H9 (cell line): ENCODE measurements around the gene TTC3. TPM values are rescaled to one million over a fixed set of nuclear protein-coding genes. Genes with fewer than 3 reads are reported as not detected.

Experiments used
- DNase-seq: peaks from one replicate; pipeline ENCODE4 v3.0.0-alpha.2; 2017
- H2AFZ ChIP-seq: one replicate; pipeline ENCODE4 v1.6.1; 2013; ENCODE audit warnings: mild to moderate bottlenecking, low read length, control low read depth, moderate library complexity
- H2AK5ac ChIP-seq: 2 replicates; pipeline ENCODE4 v1.6.1; 2013; ENCODE audit warnings: low read length, control low read depth, mixed read lengths; ENCODE audit not compliant: insufficient read length
- H2BK120ac ChIP-seq: one replicate; pipeline ENCODE4 v1.6.1; 2013; ENCODE audit warnings: low read depth, mild to moderate bottlenecking, low read length, control low read depth, inconsistent platforms; ENCODE audit not compliant: poor library complexity, severe bottlenecking
- H2BK12ac ChIP-seq: 2 replicates; pipeline ENCODE4 v1.6.1; 2013; ENCODE audit warnings: low read length, control low read depth, mixed read lengths, low read depth; ENCODE audit not compliant: insufficient read length
- H2BK15ac ChIP-seq: 2 replicates; pipeline ENCODE4 v1.6.1; 2013; ENCODE audit warnings: low read depth, low read length, control low read depth
- H2BK20ac ChIP-seq: one replicate; pipeline ENCODE4 v1.6.1; 2013; ENCODE audit warnings: low read depth, mild to moderate bottlenecking, low read length, control low read depth, inconsistent platforms; ENCODE audit not compliant: poor library complexity, severe bottlenecking
- H2BK5ac ChIP-seq: 2 replicates; pipeline ENCODE4 v1.6.1; 2013; ENCODE audit warnings: low read length, control low read depth, mixed read lengths; ENCODE audit not compliant: insufficient read length
- H3K14ac ChIP-seq: 2 replicates; pipeline ENCODE4 v1.6.1; 2013; ENCODE audit warnings: low read length, control low read depth; ENCODE audit not compliant: insufficient read depth
- H3K18ac ChIP-seq: 2 replicates; pipeline ENCODE4 v1.6.1; 2013; ENCODE audit warnings: low read depth, mild to moderate bottlenecking, mixed read lengths, low read length, control low read depth; ENCODE audit not compliant: insufficient read length
- H3K23ac ChIP-seq: 2 replicates; pipeline ENCODE4 v1.6.1; 2013; ENCODE audit warnings: low read length, control low read depth, mixed read lengths, low read depth; ENCODE audit not compliant: insufficient read length
- H3K23me2 ChIP-seq: 2 replicates; pipeline ENCODE4 v1.6.1; 2013; ENCODE audit warnings: low read depth, mild to moderate bottlenecking, mixed read lengths, low read length, control low read depth; ENCODE audit not compliant: insufficient read length, poor library complexity, severe bottlenecking
- H3K27ac ChIP-seq: 2 replicates; pipeline ENCODE4 v1.5.1; 2013; ENCODE audit warnings: low read length, control low read depth, mixed read lengths, low read depth; ENCODE audit not compliant: insufficient read length
- H3K27me3 ChIP-seq: 2 replicates; pipeline ENCODE4 v1.6.1; 2013; ENCODE audit warnings: low read length, control low read depth, inconsistent platforms; ENCODE audit not compliant: insufficient read depth
- H3K4ac ChIP-seq: 2 replicates; pipeline ENCODE4 v1.6.1; 2013; ENCODE audit warnings: low read depth, mild to moderate bottlenecking, control low read depth, inconsistent platforms, low read length, moderate library complexity
- H3K4me1 ChIP-seq: 2 replicates; pipeline ENCODE4 v1.6.1; 2013; ENCODE audit warnings: low read length, control low read depth, inconsistent platforms; ENCODE audit not compliant: insufficient read depth
- H3K4me2 ChIP-seq: 2 replicates; pipeline ENCODE4 v1.6.1; 2013; ENCODE audit warnings: low read length, control low read depth, mixed read lengths; ENCODE audit not compliant: insufficient read length, insufficient read depth
- H3K56ac ChIP-seq: 2 replicates; pipeline ENCODE4 v1.6.1; 2013; ENCODE audit warnings: low read depth, mild to moderate bottlenecking, mixed read lengths, low read length, control low read depth; ENCODE audit not compliant: insufficient read length
- H3K79me1 ChIP-seq: 2 replicates; pipeline ENCODE4 v1.6.1; 2013; ENCODE audit warnings: low read depth, mild to moderate bottlenecking, moderate library complexity, low read length, control low read depth, inconsistent platforms; ENCODE audit not compliant: insufficient read depth, poor library complexity, severe bottlenecking
- H3K79me2 ChIP-seq: 2 replicates; pipeline ENCODE4 v1.6.1; 2013; ENCODE audit warnings: low read length, control low read depth, inconsistent platforms; ENCODE audit not compliant: insufficient read depth
- H3K9ac ChIP-seq: 2 replicates; pipeline ENCODE4 v1.6.1; 2013; ENCODE audit warnings: low read length, control low read depth, mixed read lengths; ENCODE audit not compliant: insufficient read length; ENCODE audit errors: extremely low read depth
- H3K9me3 ChIP-seq: one replicate; pipeline ENCODE4 v1.6.1; 2013; ENCODE audit warnings: low read depth, low read length, inconsistent platforms; ENCODE audit not compliant: control insufficient read depth
- H3T11ph ChIP-seq: one replicate; pipeline ENCODE4 v1.6.1; 2013; ENCODE audit warnings: mild to moderate bottlenecking, low read length, control low read depth, inconsistent platforms
- H4K20me1 ChIP-seq: one replicate; pipeline ENCODE4 v1.6.1; 2013; ENCODE audit not compliant: control insufficient read depth, insufficient read length, insufficient read depth
- H4K5ac ChIP-seq: 2 replicates; pipeline ENCODE4 v1.6.1; 2013; ENCODE audit warnings: low read depth, mild to moderate bottlenecking, mixed read lengths, low read length, control low read depth; ENCODE audit not compliant: insufficient read length
- H4K8ac ChIP-seq: replicated peaks from 2 replicates; pipeline ENCODE4 v1.6.1; 2013; ENCODE audit warnings: low read length, control low read depth, mixed read lengths, low read depth; ENCODE audit not compliant: insufficient read length
- H4K91ac ChIP-seq: 2 replicates; pipeline ENCODE4 v1.6.1; 2013; ENCODE audit warnings: low read depth, mild to moderate bottlenecking, moderate library complexity, mixed read lengths, low read length, control low read depth; ENCODE audit not compliant: insufficient read length
- H3K27ac Mint-ChIP-seq, 3 experiments: 2 replicates in 2 of 3; 3 replicates in 1 of 3; pipeline ENCODE4 v1.8.0; 2020 to 2021; ENCODE audit warnings: mixed read lengths in 3 of 3, mild to moderate bottlenecking in 1 of 3, moderate library complexity in 1 of 3
- H3K27me3 Mint-ChIP-seq: 2 replicates; pipeline ENCODE4 v1.8.0; 2021; ENCODE audit warnings: low read depth, mild to moderate bottlenecking, moderate library complexity, mixed read lengths
- H3K36me3 Mint-ChIP-seq, 3 experiments: 2 replicates in 2 of 3; 3 replicates in 1 of 3; pipeline ENCODE4 v1.8.0; 2020 to 2021; ENCODE audit warnings: low read depth in 3 of 3, mixed read lengths in 3 of 3; ENCODE audit not compliant: insufficient read depth in 1 of 3
- H3K4me1 Mint-ChIP-seq, 2 experiments: 2 replicates each; pipeline ENCODE4 v1.8.0; 2020; ENCODE audit warnings: mixed read lengths in 2 of 2
- H3K4me3 Mint-ChIP-seq, 2 experiments: 2 replicates in 1 of 2; 3 replicates in 1 of 2; pipeline ENCODE4 v1.8.0; 2020 to 2021; ENCODE audit warnings: mild to moderate bottlenecking in 2 of 2, mixed read lengths in 2 of 2, moderate library complexity in 1 of 2
- H3K9me3 Mint-ChIP-seq, 2 experiments: 2 replicates in 1 of 2; 3 replicates in 1 of 2; pipeline ENCODE4 v1.8.0; 2020; ENCODE audit warnings: mild to moderate bottlenecking in 2 of 2, mixed read lengths in 2 of 2, moderate library complexity in 1 of 2
- CTCF ChIP-seq: fragments of 200-600 bp; sonication (generic); conservative IDR thresholded peaks from 3 replicates; pipeline ENCODE4 v1.8.0; 2021; ENCODE audit warnings: antibody characterized with exemption, mild to moderate bottlenecking
- WGBS: extraction: QIAGEN DNeasy Blood & Tissue Kit; methylation state at CpG from one replicate; pipeline ENCODE4 v1.1.7; 2013; ENCODE audit warnings: missing lambda C conversion rate, low lambda C conversion rate, mixed read lengths; ENCODE audit not compliant: insufficient read length; ENCODE audit errors: extremely low coverage; 5-methylcytosine and 5-hydroxymethylcytosine counted together
- total RNA-seq: library from RNA; stranded (reverse); gene quantifications from 2 replicates; pipeline ENCODE4 v1.2.1, GENCODE V29; 2021

Gene TTC3
- total RNA-seq, 1 experiment from 2014 or later = 46.5 TPM

GRCh38 chr21:37219761-37220432 is 146.8 kb downstream of the TTC3 start:
- H3K27ac ChIP-seq = no peak overlapping the region

More at GRCh38 chr21:37219761-37220432, 146.8 kb downstream of the TTC3 start:
- H2AFZ ChIP-seq = no peak overlapping the region
- H3K9ac ChIP-seq = no peak overlapping the region
- H3K27me3 ChIP-seq = no peaks in the 10 kb centered on the region
- TF ChIP-seq CTCF = no peak
- H2BK20ac ChIP-seq = no peak overlapping the region
- no peak overlapping the region for H3K14ac ChIP-seq
- no peaks in the 10 kb centered on the region for H3K4me1 Mint-ChIP-seq
- no CpG with 5 or more reads among the region's 13 CpGs for WGBS
- H3K4me2 ChIP-seq = peak overlapping the region; percentile 62
- H3K9me3 ChIP-seq = peaks cover 4% of the 10 kb centered on the region
- no peak overlapping the region for H2AK5ac ChIP-seq
- H3K4me3 Mint-ChIP-seq = peak overlapping the region in 1 of 2 experiments; percentile 35; a peak in 3 of 5 replicates
- H2BK12ac ChIP-seq = no peak overlapping the region
- no peak overlapping the region for H3K4ac ChIP-seq
- H4K91ac ChIP-seq = no peak overlapping the region
- H4K20me1 ChIP-seq = no peaks in the 10 kb centered on the region
- H3T11ph ChIP-seq = no peak overlapping the region
- peaks cover 9% of the 10 kb centered on the region for H3K23me2 ChIP-seq
- DNase-seq = no peak
- no peaks in the 10 kb centered on the region for H3K79me2 ChIP-seq
- no peak overlapping the region; a peak in 2 of 7 replicates for H3K27ac Mint-ChIP-seq
- H3K4me1 ChIP-seq = no peaks in the 10 kb centered on the region
- H3K56ac ChIP-seq = no peak overlapping the region
- no peak overlapping the region for H3K18ac ChIP-seq
- no peak overlapping the region for H2BK15ac ChIP-seq
- no peak overlapping the region for H2BK120ac ChIP-seq
- H2BK5ac ChIP-seq = no peak overlapping the region
- no peak overlapping the region for H4K5ac ChIP-seq
- no peak overlapping the region for H4K8ac ChIP-seq
- peaks cover 2 to 16% of the 10 kb centered on the region in 2 experiments; a peak in 4 of 5 replicates for H3K9me3 Mint-ChIP-seq
- no peaks in the 10 kb centered on the region for H3K79me1 ChIP-seq
- H3K23ac ChIP-seq = no peak overlapping the region
- peaks cover 21 to 39% (median 30%) of the 10 kb centered on the region in 3 experiments; a peak in 6 of 7 replicates for H3K36me3 Mint-ChIP-seq
- H3K27me3 Mint-ChIP-seq = peaks cover 7% of the 10 kb centered on the region
